Uterus (tissue), 2 donors: ENCODE results near the gene CTXN1.
A peak's percentile ranks its signal among the peaks of the same experiment; 100 is the strongest.

ENCODE experiments used
- CTCF ChIP-seq, 4 experiments: fragments of 200-600 bp in 2 of 4; fragments of 450-650 bp in 2 of 4; sonication (generic) in 2 of 4; IDR thresholded peaks; one replicate each; pipeline ENCODE4 v1.5.1; 2016 to 2019; ENCODE audit warnings: antibody characterized with exemption in 4 of 4, mild to moderate bottlenecking in 2 of 4, moderate library complexity in 1 of 4
- POLR2A ChIP-seq, 2 donors: fragments of 450-650 bp; IDR thresholded peaks; one replicate each; pipeline ENCODE4 v1.6.1; 2016; ENCODE audit warnings: antibody characterized with exemption in 2 of 2, mild to moderate bottlenecking in 1 of 2, moderate library complexity in 1 of 2

- peak in 2 of 4 experiments; percentile 32 to 46 for TF ChIP-seq CTCF (IDR thresholded peaks at IDR 0.05)
- peak in 1 of 2 donors; percentile 48 for TF ChIP-seq POLR2A (IDR thresholded peaks at IDR 0.05)
These were observed at the start of gene CTXN1 for GRCh38 chr19:7926021-7926726.
